ENCODE measurements around the gene SYT12. TPM values are rescaled to one million over a fixed set of nuclear protein-coding genes. Genes with fewer than 3 reads are reported as not detected.

SYT12 gene
- total and polyA plus RNA-seq, 9 of the 15 experiments (the other 6 are each of a cell fraction or from before 2014, with no cell fraction given), result 0.03 to 0.11 (median 0.03) TPM; not detected in 4

GRCh38 chr11:67059671-67060070 is 36.7 kb downstream of the SYT12 start:
- ChIA-PET CTCF (ENCODE audit: low intra/inter-chr PET ratio) (no interaction called here), POLR2A (interaction anchor here (0.6 to 1.2 kb wide), 4 partner anchors 8 to 696 kb away, joined by 3 to 4 read pairs (median 3); no protein-coding TSS in a partner anchor)
- in situ Hi-C loops (cut with MboI), result no loop called here
- intact Hi-C loops (cut with micrococcal nuclease), result no loop called here
- peaks cover 20 to 34% of the 10 kb centered on the region in 2 experiments for H3K4me1 ChIP-seq (replicated peaks in 1 of 2; ENCODE audit: control insufficient read depth in 2 of 2, insufficient read depth in 2 of 2, low read length in 2 of 2)
- 0 out of 4 replicates have a peak overlapping the region, but pooled peaks of 1 of the 2 experiments have one; percentile 17 for H3K9ac ChIP-seq (ENCODE audit: insufficient read depth in 1 of 2, low read depth in 2 of 2, low read length in 2 of 2)
- BruUV-seq (replicated peaks), result no TSS peak
- H3K9me1 ChIP-seq (ENCODE audit: control insufficient read depth, insufficient read depth, low read length), result no peaks in the 10 kb centered on the region
- no peak overlapping the region for H2AFZ ChIP-seq (ENCODE audit: low read depth, low read length)
- ATAC-seq (no peak), DNase-seq (ENCODE audit: extremely low read depth in 1 of 4, low spot score in 3 of 4) (no peak), FAIRE-seq (no peak)
- no peaks in the 10 kb centered on the region for H3K27me3 ChIP-seq (ENCODE audit: control insufficient read depth in 2 of 2, insufficient read depth in 2 of 2, low read length in 2 of 2)
- TF ChIP-seq ATF4 (CRISPR knock-in tag; IDR thresholded peaks at IDR 0.05), result no peak
- TF ChIP-seq PML (IDR thresholded peaks at IDR 0.05; ENCODE audit: low read length), result no peak
- no peak for TF ChIP-seq DACH1 (IDR thresholded peaks at IDR 0.05; ENCODE audit: partially characterized antibody)
- no peak for TF ChIP-seq RCOR1 (IDR thresholded peaks at IDR 0.05; ENCODE audit: borderline replicate concordance in 1 of 2, low read depth in 2 of 2, low read length in 2 of 2)
- no peak for TF ChIP-seq RBM22 (IDR thresholded peaks at IDR 0.05; ENCODE audit: low read depth, low read length, poor library complexity, severe bottlenecking)
- TF ChIP-seq HDAC8 (tag; IDR thresholded peaks at IDR 0.05), result no peak
- H3K36me3 ChIP-seq (ENCODE audit: control insufficient read depth, insufficient read depth, low read length), result no peaks in the 10 kb centered on the region
- H3K79me2 ChIP-seq (ENCODE audit: control insufficient read depth, insufficient read depth, low read length), result no peaks in the 10 kb centered on the region
- H3K27ac ChIP-seq (ENCODE audit: extremely low read depth, low read depth, low read length), result no peak overlapping the region
- 20% methylated on average over 3 of the region's 3 CpGs for WGBS (ENCODE audit: insufficient coverage, low coverage, missing lambda C conversion rate)
- no peaks in the 10 kb centered on the region for H3K9me3 ChIP-seq (replicated peaks; ENCODE audit: control insufficient read depth, insufficient read depth, low read depth, low read length)
- no peak overlapping the region for H3K4me3 ChIP-seq
- H3K4me2 ChIP-seq (ENCODE audit: insufficient read depth, low read length), result no peak overlapping the region
- H4K20me1 ChIP-seq (replicated peaks; ENCODE audit: control insufficient read depth, insufficient read depth, low read length), result no peaks in the 10 kb centered on the region

Measured in K562 (cell line).